ENCODE measurements around the gene CLDN7.
A peak's percentile ranks its signal among the peaks of the same experiment; 100 is the strongest.

The CLDN7 gene

GRCh38 chr17:7235693-7236665 is 26.3 kb downstream of the CLDN7 start:
- no peak for DNase-seq

GRCh38 chr17:7234083-7234951 is 28.0 kb downstream of the CLDN7 start, which contains the start of gene DVL2:
DVL2 (minus strand) TSS chr17:7234517; CDS start chr17:7234262, 255 bp downstream.
- DNase-seq, result peak; percentile 39

GRCh38 chr17:7233701-7234082 is 28.6 kb downstream of the CLDN7 start:
- no peak for DNase-seq

- no peak for DNase-seq
These were observed 30.2 kb downstream of the CLDN7 start for GRCh38 chr17:7232114-7232513.

GRCh38 chr17:7229504-7229903 is 32.8 kb downstream of the CLDN7 start:
- no peak for DNase-seq

- DNase-seq, result no peak
These were observed 33.4 kb downstream of the CLDN7 start for GRCh38 chr17:7228920-7229319.

GRCh38 chr17:7226721-7227710 is 35.3 kb downstream of the CLDN7 start:
- DNase-seq, result no peak

GRCh38 chr17:7225711-7226331 is 36.5 kb downstream of the CLDN7 start:
- no peak for DNase-seq

- no peak for DNase-seq
These were observed 37.6 kb downstream of the CLDN7 start for GRCh38 chr17:7224661-7225111.

- DNase-seq, result no peak
These were observed 38.2 kb downstream of the CLDN7 start for GRCh38 chr17:7224110-7224509.

GRCh38 chr17:7223375-7223774 is 38.9 kb downstream of the CLDN7 start:
- no peak for DNase-seq

- no peak for DNase-seq
These were observed 39.3 kb downstream of the CLDN7 start for GRCh38 chr17:7222972-7223292.

GRCh38 chr17:7222093-7222971 is 39.9 kb downstream of the CLDN7 start:
- no peak for DNase-seq

- DNase-seq, result no peak
These were observed 40.8 kb downstream of the CLDN7 start for GRCh38 chr17:7221278-7222092.

- DNase-seq, result no peak
These were observed 41.5 kb downstream of the CLDN7 start for GRCh38 chr17:7220593-7221277.

GRCh38 chr17:7219812-7220592 is 42.3 kb downstream of the CLDN7 start, which contains the start of the genes ACADVL and DLG4:
ACADVL (plus strand) TSS chr17:7219938; CDS start chr17:7219985, 47 bp downstream.
DLG4 (minus strand) TSS chr17:7219836.
- DNase-seq, result peak; percentile 42

GRCh38 chr17:7219229-7219811 is 43.0 kb downstream of the CLDN7 start:
- no peak for DNase-seq

- DNase-seq, result no peak
These were observed 43.5 kb downstream of the CLDN7 start for GRCh38 chr17:7218758-7219157.

All from DMS153 (cell line).